B cell (primary cell): ENCODE data around the gene MAP3K5. TPM values are rescaled to one million over a fixed set of nuclear protein-coding genes. Genes with fewer than 3 reads are reported as not detected.

Experiments
- ATAC-seq: fragments of 200-7000 bp; cut with Tn5 transposase; one replicate; pipeline ENCODE4 v1.10.0; 2021; ENCODE audit warnings: low read depth, mild to moderate bottlenecking, moderate number of reproducible peaks, moderate library complexity
- CTCF ChIA-PET: fragments of 350-600 bp; sonication (Branson Sonifier 250); formaldehyde crosslinking; loops from one replicate; lab custom pipeline; 2021; ENCODE audit warnings: antibody characterized with exemption, inconsistent platforms; lab: Charles Lee
- POLR2A ChIA-PET: fragments of 350-600 bp; sonication (Branson Sonifier 250); formaldehyde crosslinking; loops from one replicate; lab custom pipeline; 2021; ENCODE audit warnings: antibody characterized with exemption; lab: Charles Lee
- DNase-seq: peaks from one replicate; pipeline ENCODE4 v3.0.0; 2013
- H2AFZ ChIP-seq: 2 replicates; pipeline ENCODE4 v1.6.1; 2012; ENCODE audit warnings: mild to moderate bottlenecking, low read depth, low read length; ENCODE audit not compliant: insufficient read depth, poor library complexity, severe bottlenecking
- H3K27ac ChIP-seq, 2 donors: 1 replicate in 1 of 2; 2 replicates in 1 of 2; pipeline ENCODE4 v1.5.1; 2012 to 2013; ENCODE audit warnings: low read length in 2 of 2, mild to moderate bottlenecking in 2 of 2, moderate library complexity in 1 of 2
- H3K27me3 ChIP-seq, 4 experiments: fragments of 200-600 bp in 1 of 4; sonication (generic) in 1 of 4; replicated peaks in 1 of 4; 1 replicate in 2 of 4; 2 replicates in 2 of 4; pipeline versions ENCODE4 v1.6.1 to v1.7.0; 2013 to 2016; ENCODE audit warnings: low read length in 3 of 4, mild to moderate bottlenecking in 2 of 4, mixed read lengths in 1 of 4, moderate library complexity in 1 of 4; ENCODE audit not compliant: insufficient read depth in 4 of 4, control insufficient read depth in 3 of 4; ENCODE audit errors: control extremely low read depth in 1 of 4
- H3K36me3 ChIP-seq, 2 experiments: replicated peaks in 1 of 2; 1 replicate in 1 of 2; 2 replicates in 1 of 2; pipeline versions ENCODE4 v1.6.1 to v1.7.1; 2013; ENCODE audit warnings: low read length in 1 of 2; ENCODE audit not compliant: insufficient read depth in 2 of 2, control insufficient read depth in 1 of 2; ENCODE audit errors: control extremely low read depth in 1 of 2, extremely low read depth in 1 of 2
- H3K4me1 ChIP-seq, 2 donors: fragments of 200-600 bp in 1 of 2; sonication (generic) in 1 of 2; 1 replicate in 1 of 2; 2 replicates in 1 of 2; pipeline versions ENCODE4 v1.5.1 to v1.6.1; 2013 to 2017; ENCODE audit warnings: low read length in 2 of 2; ENCODE audit not compliant: control insufficient read depth in 2 of 2, insufficient read depth in 2 of 2
- H3K4me2 ChIP-seq: replicated peaks from 2 replicates; pipeline ENCODE3; 2012; ENCODE audit warnings: mild to moderate bottlenecking, low read depth, low read length; ENCODE audit not compliant: poor library complexity, severe bottlenecking
- H3K4me3 ChIP-seq, 5 experiments: fragments of 200-600 bp in 1 of 5; sonication (generic) in 1 of 5; 1 replicate in 3 of 5; 2 replicates in 2 of 5; pipeline versions ENCODE4 v1.5.1 to v1.7.0; 2011 to 2016; ENCODE audit warnings: low read length in 4 of 5, mild to moderate bottlenecking in 4 of 5, low read depth in 2 of 5, control low read depth in 1 of 5, moderate library complexity in 1 of 5; ENCODE audit not compliant: insufficient read depth in 1 of 5; ENCODE audit errors: control extremely low read depth in 1 of 5, extremely low read depth in 1 of 5
- H3K79me2 ChIP-seq: fragments of 200-600 bp; sonication (generic); one replicate; pipeline ENCODE4 v1.6.0; 2016; ENCODE audit warnings: low read length; ENCODE audit not compliant: control insufficient read depth, insufficient read depth
- H3K9ac ChIP-seq: fragments of 200-600 bp; sonication (generic); 2 replicates; pipeline ENCODE4 v1.6.1; 2017; ENCODE audit warnings: mild to moderate bottlenecking, low read length, moderate library complexity
- H3K9me3 ChIP-seq, 3 donors: one replicate each; pipeline versions ENCODE4 v1.6.1 to v1.7.1; 2013; ENCODE audit warnings: low read length in 2 of 3; ENCODE audit not compliant: control insufficient read depth in 2 of 3, insufficient read depth in 1 of 3; ENCODE audit errors: control extremely low read depth in 1 of 3
- H4K20me1 ChIP-seq: 2 replicates; pipeline ENCODE4 v1.6.0; 2012; ENCODE audit warnings: mild to moderate bottlenecking, low read length; ENCODE audit not compliant: insufficient read depth, control insufficient read depth, poor library complexity, severe bottlenecking
- H3K27ac Mint-ChIP-seq: one replicate; pipeline ENCODE4 v1.8.0; 2021; ENCODE audit warnings: mixed read lengths
- H3K27me3 Mint-ChIP-seq: one replicate; pipeline ENCODE4 v1.8.0; 2021; ENCODE audit warnings: mixed read lengths
- H3K4me1 Mint-ChIP-seq: one replicate; pipeline ENCODE4 v1.8.0; 2021; ENCODE audit warnings: mixed read lengths
- H3K4me3 Mint-ChIP-seq: one replicate; pipeline ENCODE4 v1.8.0; 2021; ENCODE audit warnings: mixed read lengths
- H3K9me3 Mint-ChIP-seq: one replicate; pipeline ENCODE4 v1.8.0; 2022; ENCODE audit warnings: mixed read lengths; ENCODE audit not compliant: insufficient read depth
- CTCF ChIP-seq: fragments of 200-600 bp; IDR thresholded peaks from one replicate; pipeline ENCODE4 v1.8.0; 2022; ENCODE audit warnings: antibody characterized with exemption, mild to moderate bottlenecking
- EZH2 ChIP-seq: IDR thresholded peaks from 2 replicates; pipeline ENCODE4 v1.6.1; 2012; ENCODE audit warnings: borderline replicate concordance, low read depth, mild to moderate bottlenecking, moderate library complexity, low read length; ENCODE audit not compliant: insufficient read depth, poor library complexity, severe bottlenecking
- WGBS: methylation state at CpG from one replicate; pipeline ENCODE4 v1.1.5; 2013; ENCODE audit warnings: missing lambda C conversion rate; ENCODE audit not compliant: insufficient coverage; 5-methylcytosine and 5-hydroxymethylcytosine counted together
- intact Hi-C: fragments of 100-400 bp; cut with micrococcal nuclease; formaldehyde crosslinking; loops from one replicate; pipeline ENCODE4 v1.10.0; 2022
- polyA plus RNA-seq: library from polyadenylated mRNA; depleted of rRNA; stranded (reverse); fragments of >200 nt; gene quantifications from 2 replicates; pipeline ENCODE4 v1.2.3, GENCODE V29; 2012
- total RNA-seq, 2 donors: library from RNA; stranded (reverse); fragments of 120-200 nt in 1 of 2; gene quantifications; 1 replicate in 1 of 2; 2 replicates in 1 of 2; pipeline versions ENCODE4 v1.2.3 to v1.2.4, GENCODE V29; 2013 to 2022

Gene MAP3K5
- total and polyA plus RNA-seq, 2 donors (not counting 1 experiment from before 2014, with no cell fraction given), result 5.7 to 34.1 TPM

- Mint-ChIP-seq H3K4me1 (peaks cover 19% of the 10 kb centered on the region), H3K27me3 (no peaks in the 10 kb centered on the region), H3K4me3 (no peak overlapping the region), H3K27ac (no peak overlapping the region), H3K9me3 (peaks cover 2% of the 10 kb centered on the region)
- H3K27ac ChIP-seq, result no peak overlapping the region
- no peak overlapping the region for H3K4me2 ChIP-seq
- ATAC-seq (no peak), DNase-seq (no peak)
- POLR2A ChIA-PET, result interaction anchor here (0.7 kb wide), 1 partner anchor 59 kb away, joined by 5 read pairs; no protein-coding TSS in a partner anchor
- H2AFZ ChIP-seq, result no peak overlapping the region
- H4K20me1 ChIP-seq, result peaks cover 15% of the 10 kb centered on the region
- TF ChIP-seq CTCF (no peak), EZH2 (no peak)
- H3K4me3 ChIP-seq, result no peak overlapping the region
- H3K79me2 ChIP-seq, result peaks cover 88% of the 10 kb centered on the region
- CTCF ChIA-PET, result interaction anchor here (0.6 to 2.9 kb wide), 3 partner anchors 67 to 81 kb away, joined by 3 to 23 read pairs (median 3); partner anchors contain the start of gene MAP3K5
- WGBS, result no CpG with 5 or more reads among the region's 2 CpGs
- no peak overlapping the region for H3K9ac ChIP-seq
- peaks cover 7% of the 10 kb centered on the region in 2 donors for H3K4me1 ChIP-seq
- no peaks in the 10 kb centered on the region for H3K36me3 ChIP-seq
- no peaks in the 10 kb centered on the region for H3K9me3 ChIP-seq
- intact Hi-C loops, result loop anchor here (5.0 kb wide), 1 partner anchor 34 kb away; no protein-coding TSS in a partner anchor
- H3K27me3 ChIP-seq, result no peaks in the 10 kb centered on the region
Observed at GRCh38 chr6:136711644-136712043, 80.6 kb downstream of the MAP3K5 start.

- Histone ChIP-seq H2AFZ (no peak overlapping the region), H3K4me1 (peaks cover under 1 to 1% of the 10 kb centered on the region in 2 donors), H3K9me3 (no peaks in the 10 kb centered on the region), H3K4me3 (no peak overlapping the region), H3K79me2 (peaks cover 92% of the 10 kb centered on the region), H3K4me2 (no peak overlapping the region), H3K27me3 (no peaks in the 10 kb centered on the region), H3K9ac (no peak overlapping the region), H3K36me3 (peaks cover 0 to 3% of the 10 kb centered on the region in 2 experiments), H3K27ac (no peak overlapping the region), H4K20me1 (peaks cover 20% of the 10 kb centered on the region)
- H3K4me1 Mint-ChIP-seq, result peaks cover 15% of the 10 kb centered on the region
- H3K4me3 Mint-ChIP-seq, result no peak overlapping the region
- ChIA-PET POLR2A (no interaction called here), CTCF (interaction anchor here (2.9 kb wide), 1 partner anchor 81 kb away, joined by 23 read pairs; the partner anchor contains the start of gene MAP3K5)
- intact Hi-C loops, result loop anchor here (5.0 kb wide), 1 partner anchor 34 kb away; no protein-coding TSS in a partner anchor
- TF ChIP-seq EZH2, result no peak
- no peak for TF ChIP-seq CTCF
- H3K27me3 Mint-ChIP-seq, result no peaks in the 10 kb centered on the region
- no peak for DNase-seq
- H3K27ac Mint-ChIP-seq, result no peak overlapping the region
- 98% methylated on average over 4 of the region's 7 CpGs for WGBS
- H3K9me3 Mint-ChIP-seq, result peaks cover 2% of the 10 kb centered on the region
- no peak for ATAC-seq
Observed at GRCh38 chr6:136710877-136711552, 81.3 kb downstream of the MAP3K5 start.
